Loucy (cell line): ENCODE data around the gene GPR137C.

ENCODE experiments used
- EZH2phosphoT487 ChIP-seq: fragments of 200-600 bp; IDR thresholded peaks from 2 replicates; pipeline ENCODE4 v1.6.1; 2018; ENCODE audit warnings: antibody characterized with exemption, mild to moderate bottlenecking, moderate library complexity, borderline replicate concordance
- TF ChIP-seq, protein P1 (sequence below): fragments of 200-600 bp; sonication (generic); conservative IDR thresholded peaks from 2 replicates; pipeline ENCODE4 v1.5.1; 2014; ENCODE audit warnings: mild to moderate bottlenecking, antibody characterized with exemption, low read length

DNA sequence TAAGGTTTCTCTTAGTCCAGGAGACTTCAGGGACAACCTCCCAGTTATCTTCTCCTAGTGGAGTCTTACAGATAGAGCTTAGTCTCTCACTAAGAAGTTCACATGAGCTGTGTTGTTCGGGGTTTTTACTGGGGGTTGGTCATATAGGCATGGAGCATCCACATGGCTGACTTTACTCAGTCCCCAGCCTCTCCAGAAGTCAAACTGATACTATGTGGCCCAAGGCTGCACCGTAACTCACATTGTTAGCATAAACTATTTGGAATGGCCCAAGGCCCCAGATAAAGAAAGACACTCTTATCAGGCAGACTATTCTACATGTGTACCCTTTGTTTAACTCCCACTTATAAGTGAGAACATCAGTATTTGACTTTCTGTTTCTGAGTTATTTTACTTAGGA is 23.2 kb downstream of the GPR137C start:
- TF ChIP-seq, protein P1, sequence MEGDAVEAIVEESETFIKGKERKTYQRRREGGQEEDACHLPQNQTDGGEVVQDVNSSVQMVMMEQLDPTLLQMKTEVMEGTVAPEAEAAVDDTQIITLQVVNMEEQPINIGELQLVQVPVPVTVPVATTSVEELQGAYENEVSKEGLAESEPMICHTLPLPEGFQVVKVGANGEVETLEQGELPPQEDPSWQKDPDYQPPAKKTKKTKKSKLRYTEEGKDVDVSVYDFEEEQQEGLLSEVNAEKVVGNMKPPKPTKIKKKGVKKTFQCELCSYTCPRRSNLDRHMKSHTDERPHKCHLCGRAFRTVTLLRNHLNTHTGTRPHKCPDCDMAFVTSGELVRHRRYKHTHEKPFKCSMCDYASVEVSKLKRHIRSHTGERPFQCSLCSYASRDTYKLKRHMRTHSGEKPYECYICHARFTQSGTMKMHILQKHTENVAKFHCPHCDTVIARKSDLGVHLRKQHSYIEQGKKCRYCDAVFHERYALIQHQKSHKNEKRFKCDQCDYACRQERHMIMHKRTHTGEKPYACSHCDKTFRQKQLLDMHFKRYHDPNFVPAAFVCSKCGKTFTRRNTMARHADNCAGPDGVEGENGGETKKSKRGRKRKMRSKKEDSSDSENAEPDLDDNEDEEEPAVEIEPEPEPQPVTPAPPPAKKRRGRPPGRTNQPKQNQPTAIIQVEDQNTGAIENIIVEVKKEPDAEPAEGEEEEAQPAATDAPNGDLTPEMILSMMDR: no peak
- no peak for TF ChIP-seq EZH2phosphoT487
